GM23338 (cell line): Measurements from ENCODE around the gene CABLES2. TPM values are rescaled to one million over a fixed set of nuclear protein-coding genes. Genes with fewer than 3 reads are reported as not detected.

Experiments used
- ATAC-seq: fragments of 200-7000 bp; cut with Tn5 transposase; 3 replicates; pipeline ENCODE4 v1.9.1; 2020
- DNase-seq: peaks from one replicate; pipeline ENCODE4 v3.0.0-alpha.2; 2015; ENCODE audit warnings: low spot score
- H2AFZ ChIP-seq: fragments of 200-600 bp; sonication (generic); 2 replicates; pipeline ENCODE4 v1.8.0; 2016; ENCODE audit warnings: antibody characterized with exemption, mild to moderate bottlenecking, moderate library complexity
- H3F3A ChIP-seq: fragments of 200-600 bp; sonication (generic); replicated peaks from 2 replicates; pipeline ENCODE4 v1.8.0; 2017; ENCODE audit warnings: antibody characterized with exemption, mixed run types, low read depth
- H3K27ac ChIP-seq: fragments of 200-600 bp; sonication (generic); 2 replicates; pipeline ENCODE4 v1.6.1; 2016; ENCODE audit warnings: low read depth
- H3K27me3 ChIP-seq: fragments of 200-600 bp; sonication (generic); 2 replicates; pipeline ENCODE4 v1.8.0; 2016; ENCODE audit warnings: mild to moderate bottlenecking, mixed run types, moderate library complexity; ENCODE audit not compliant: insufficient read depth
- H3K36me3 ChIP-seq: fragments of 200-600 bp; sonication (generic); 2 replicates; pipeline ENCODE4 v1.8.0; 2016; ENCODE audit warnings: mild to moderate bottlenecking; ENCODE audit not compliant: insufficient read depth
- H3K4me1 ChIP-seq: fragments of 200-600 bp; sonication (generic); 2 replicates; pipeline ENCODE4 v1.8.0; 2016; ENCODE audit warnings: mild to moderate bottlenecking, moderate library complexity; ENCODE audit not compliant: insufficient read depth
- H3K4me2 ChIP-seq: fragments of 200-600 bp; sonication (generic); 2 replicates; pipeline ENCODE4 v1.7.1; 2017; ENCODE audit warnings: mixed run types
- H3K4me3 ChIP-seq: fragments of 200-600 bp; sonication (generic); 2 replicates; pipeline ENCODE4 v1.6.1; 2016; ENCODE audit warnings: mixed run types
- H3K79me2 ChIP-seq: fragments of 200-600 bp; sonication (generic); replicated peaks from 2 replicates; pipeline ENCODE4 v1.8.0; 2017; ENCODE audit warnings: mild to moderate bottlenecking; ENCODE audit not compliant: insufficient read depth
- H3K9me2 ChIP-seq: fragments of 200-600 bp; sonication (generic); 2 replicates; pipeline ENCODE4 v1.8.0; 2017; ENCODE audit not compliant: insufficient read depth
- H4K20me1 ChIP-seq: fragments of 200-600 bp; sonication (generic); replicated peaks from 2 replicates; pipeline ENCODE4 v1.8.0; 2017; ENCODE audit warnings: mild to moderate bottlenecking; ENCODE audit not compliant: insufficient read depth
- H3K27ac Mint-ChIP-seq: 2 replicates; pipeline ENCODE4 v1.8.0; 2020; ENCODE audit warnings: inconsistent platforms, mild to moderate bottlenecking, moderate library complexity, mixed read lengths
- H3K27me3 Mint-ChIP-seq: 3 replicates; pipeline ENCODE4 v1.8.0; 2022; ENCODE audit warnings: low read depth, mild to moderate bottlenecking, moderate library complexity, mixed read lengths, inconsistent platforms; ENCODE audit not compliant: insufficient read depth, poor library complexity
- H3K36me3 Mint-ChIP-seq: 3 replicates; pipeline ENCODE4 v1.8.0; 2021; ENCODE audit warnings: low read depth, mild to moderate bottlenecking, inconsistent platforms, moderate library complexity, mixed read lengths
- H3K4me1 Mint-ChIP-seq: 3 replicates; pipeline ENCODE4 v1.8.0; 2020; ENCODE audit warnings: mild to moderate bottlenecking, inconsistent platforms, mixed read lengths
- H3K4me3 Mint-ChIP-seq: 3 replicates; pipeline ENCODE4 v1.8.0; 2021; ENCODE audit warnings: moderate library complexity, mild to moderate bottlenecking, inconsistent platforms, mixed read lengths
- H3K9me3 Mint-ChIP-seq: 3 replicates; pipeline ENCODE4 v1.8.0; 2020; ENCODE audit warnings: moderate library complexity, mild to moderate bottlenecking, inconsistent platforms, mixed read lengths
- CREB1 ChIP-seq: fragments of 250-450 bp; sonication (Bioruptor Pico); IDR thresholded peaks from 2 replicates; pipeline ENCODE4 v1.5.0; 2020; ENCODE audit warnings: low read depth, mild to moderate bottlenecking, moderate library complexity
- CTCF ChIP-seq, 2 experiments: fragments of 200-600 bp in 1 of 2; sonication (generic) in 1 of 2; conservative IDR thresholded peaks; 2 replicates each; pipeline versions ENCODE4 v1.5.1 to v1.6.1; 2016 to 2017; ENCODE audit warnings: antibody characterized with exemption in 2 of 2, low read depth in 2 of 2, mild to moderate bottlenecking in 2 of 2, moderate library complexity in 1 of 2
- EZH2 ChIP-seq: fragments of 200-600 bp; sonication (generic); IDR thresholded peaks from one replicate; pipeline ENCODE4 v1.8.0; 2017; ENCODE audit warnings: antibody characterized with exemption, mild to moderate bottlenecking, low read depth; ENCODE audit not compliant: unreplicated experiment
- EZH2phosphoT487 ChIP-seq: fragments of 200-600 bp; sonication (generic); IDR thresholded peaks from one replicate; pipeline ENCODE4 v1.8.1; 2018; ENCODE audit warnings: antibody characterized with exemption; ENCODE audit not compliant: unreplicated experiment
- JUNB ChIP-seq: IDR thresholded peaks from one replicate; pipeline ENCODE4 v1.6.1; 2016; ENCODE audit warnings: antibody characterized with exemption; ENCODE audit not compliant: unreplicated experiment
- POLR2AphosphoS5 ChIP-seq: IDR thresholded peaks from 2 replicates; pipeline ENCODE4 v1.6.1; 2016; ENCODE audit warnings: antibody characterized with exemption, low read depth
- REST ChIP-seq: IDR thresholded peaks from one replicate; pipeline ENCODE4 v1.6.1; 2018; ENCODE audit warnings: antibody characterized with exemption; ENCODE audit not compliant: unreplicated experiment
- STAT1 ChIP-seq: IDR thresholded peaks from one replicate; pipeline ENCODE4 v1.6.1; 2016; ENCODE audit warnings: antibody characterized with exemption; ENCODE audit not compliant: unreplicated experiment
- ZNF114 ChIP-seq: fragments of 250-450 bp; sonication (Bioruptor Pico); IDR thresholded peaks from 2 replicates; pipeline ENCODE4 v1.5.0; 2020; ENCODE audit warnings: mild to moderate bottlenecking, moderate library complexity
- polyA plus RNA-seq: library from polyadenylated mRNA; unstranded; fragments of >200 nt; fragmentation: Nextera tagmentation; extraction: Ambion mirVana; gene quantifications from 2 replicates; pipeline ENCODE4 v1.2.1, GENCODE V29; 2016
- total RNA-seq: library from RNA; depleted of rRNA; stranded (reverse); fragments of >200 nt; shearing (Covaris generic); gene quantifications from 2 replicates; pipeline ENCODE4 v1.2.3, GENCODE V29; 2014
- TF ChIP-seq, protein P1 (sequence below): IDR thresholded peaks from 2 replicates; pipeline ENCODE4 v1.6.1; 2016; ENCODE audit warnings: antibody characterized with exemption

Gene CABLES2
- total and polyA plus RNA-seq, 2 experiments from 2014 or later, result 4.3 to 12.7 TPM

DNA sequence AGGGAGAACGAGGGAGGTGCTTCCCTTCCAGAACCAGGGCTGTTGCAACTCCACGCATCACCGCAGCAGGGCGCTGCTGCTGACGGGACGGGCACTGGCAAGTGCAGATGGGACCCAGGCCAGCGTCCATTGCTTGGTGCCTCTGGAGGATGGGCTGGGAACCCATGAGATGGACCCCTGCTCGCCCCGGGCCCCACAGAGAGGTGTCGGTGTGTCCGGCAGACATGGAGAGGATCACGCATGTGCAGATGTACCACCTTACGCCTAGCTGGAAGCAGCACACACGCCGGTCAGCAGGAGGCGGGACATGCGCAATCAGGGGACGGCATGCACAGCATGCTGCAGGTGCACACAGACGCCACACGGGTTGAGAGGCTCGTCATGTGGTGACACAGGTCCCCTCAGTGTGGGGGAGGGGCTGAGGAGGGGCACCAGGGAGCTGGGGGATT, 5.7 kb downstream of the CABLES2 start:
- peaks cover 4% of the 10 kb centered on the region; the same call in 2 of the 3 replicates for H3K9me3 Mint-ChIP-seq
- DNase-seq (peak; percentile 78), ATAC-seq (peak; percentile 64)
- H3K27ac Mint-ChIP-seq, result no peak overlapping the region
- no peak for TF ChIP-seq POLR2AphosphoS5
- TF ChIP-seq CTCF (conservative IDR thresholded peaks at IDR 0.05; ENCODE audit: low read depth in 2 of 2), result peak; percentile 60 to 75
- Histone ChIP-seq H3K4me3 (no peak overlapping the region), H2AFZ (no peak overlapping the region), H3K9me2 (no peaks in the 10 kb centered on the region), H3K27ac (no peak overlapping the region), H3K4me1 (no peaks in the 10 kb centered on the region; the same call in 1 of the 2 replicates), H4K20me1 (no peaks in the 10 kb centered on the region; the same call in none of the 2 replicates), H3K27me3 (no peaks in the 10 kb centered on the region), H3K36me3 (no peaks in the 10 kb centered on the region), H3K4me2 (no peak overlapping the region), H3F3A (no peaks in the 10 kb centered on the region), H3K79me2 (no peaks in the 10 kb centered on the region)
- peaks cover 7% of the 10 kb centered on the region for H3K27me3 Mint-ChIP-seq
- no peak overlapping the region for H3K4me3 Mint-ChIP-seq
- H3K36me3 Mint-ChIP-seq, result peaks cover 14% of the 10 kb centered on the region
- H3K4me1 Mint-ChIP-seq, result peaks cover 17% of the 10 kb centered on the region

DNA sequence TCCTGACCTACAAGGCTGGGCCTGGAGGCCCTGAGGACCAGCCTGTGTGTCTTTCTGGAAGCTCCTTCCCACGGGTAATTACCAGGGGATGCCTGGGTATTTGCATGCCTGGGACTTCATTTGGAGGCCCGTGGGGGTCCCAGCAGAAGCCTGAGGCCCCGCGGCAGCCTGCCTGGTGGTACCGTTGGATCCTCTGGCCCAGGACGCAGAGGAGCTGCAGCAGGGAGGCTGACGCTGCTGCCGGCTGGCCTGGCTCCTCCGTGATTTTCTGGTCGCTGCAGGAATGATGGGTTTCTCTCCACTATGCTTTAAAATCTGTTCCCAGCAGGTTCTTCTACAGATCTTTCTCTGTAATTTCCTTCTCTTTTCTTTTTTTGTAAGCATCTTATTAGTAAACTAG, 6.5 kb downstream of the CABLES2 start:
- Histone ChIP-seq H3K27me3 (no peaks in the 10 kb centered on the region), H3F3A (no peaks in the 10 kb centered on the region), H3K4me3 (no peak overlapping the region), H3K4me1 (no peaks in the 10 kb centered on the region), H4K20me1 (no peaks in the 10 kb centered on the region; the same call in none of the 2 replicates), H3K79me2 (no peaks in the 10 kb centered on the region), H3K36me3 (no peaks in the 10 kb centered on the region), H2AFZ (no peak overlapping the region), H3K9me2 (no peaks in the 10 kb centered on the region), H3K27ac (no peak overlapping the region), H3K4me2 (no peak overlapping the region)
- Mint-ChIP-seq H3K4me3 (no peak overlapping the region), H3K36me3 (peaks cover 14% of the 10 kb centered on the region), H3K27me3 (peaks cover 7% of the 10 kb centered on the region), H3K9me3 (peaks cover 4% of the 10 kb centered on the region; the same call in 2 of the 3 replicates), H3K27ac (no peak overlapping the region), H3K4me1 (peaks cover 11% of the 10 kb centered on the region)
- DNase-seq (no peak), ATAC-seq (no peak)
- no peak for TF ChIP-seq EZH2
- no peak for TF ChIP-seq POLR2AphosphoS5

DNA sequence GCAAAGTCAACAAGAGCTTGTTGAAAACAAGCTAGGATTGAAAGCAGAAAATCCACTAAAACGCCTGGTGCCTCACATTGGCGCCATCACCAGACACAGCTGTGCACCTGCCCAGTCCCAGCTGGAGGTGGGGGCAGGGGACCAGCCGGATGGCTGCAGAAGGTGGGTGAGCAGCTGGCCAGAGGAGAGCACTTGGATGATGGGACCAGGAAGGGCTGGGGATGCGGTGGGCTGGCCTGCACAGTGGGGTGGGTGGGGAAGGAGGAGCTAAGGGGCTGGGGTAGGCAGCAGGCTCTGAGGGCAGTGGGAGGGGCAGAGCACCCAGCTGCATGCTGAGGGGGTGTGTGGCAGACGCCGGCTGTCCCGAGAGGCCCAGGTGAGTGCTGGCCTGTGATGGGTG, 7.1 kb downstream of the CABLES2 start:
- peaks cover 14% of the 10 kb centered on the region for H3K36me3 Mint-ChIP-seq
- ATAC-seq (no peak), DNase-seq (no peak)
- no peak overlapping the region for H3K27ac Mint-ChIP-seq
- H3K27me3 Mint-ChIP-seq, result peaks cover 6% of the 10 kb centered on the region
- Histone ChIP-seq H3K9me2 (no peaks in the 10 kb centered on the region), H3K27me3 (no peaks in the 10 kb centered on the region), H2AFZ (no peak overlapping the region), H3K36me3 (no peaks in the 10 kb centered on the region), H3K4me2 (no peak overlapping the region), H3K27ac (no peak overlapping the region), H3K4me1 (no peaks in the 10 kb centered on the region), H3K79me2 (no peaks in the 10 kb centered on the region), H3K4me3 (no peak overlapping the region), H4K20me1 (no peaks in the 10 kb centered on the region; the same call in none of the 2 replicates), H3F3A (no peaks in the 10 kb centered on the region)
- H3K4me3 Mint-ChIP-seq, result no peak overlapping the region; the same call in 2 of the 3 replicates
- peaks cover 7% of the 10 kb centered on the region for H3K4me1 Mint-ChIP-seq
- H3K9me3 Mint-ChIP-seq, result peaks cover 4% of the 10 kb centered on the region; the same call in 2 of the 3 replicates
- TF ChIP-seq REST (no peak), EZH2phosphoT487 (no peak), EZH2 (no peak), STAT1 (no peak), ZNF114 (CRISPR knock-in tag) (no peak), POLR2AphosphoS5 (no peak), CTCF (conservative IDR thresholded peaks at IDR 0.05; ENCODE audit: low read depth in 2 of 2) (no peak), JUNB (no peak), CREB1 (CRISPR knock-in tag) (no peak)
- TF ChIP-seq, protein P1, sequence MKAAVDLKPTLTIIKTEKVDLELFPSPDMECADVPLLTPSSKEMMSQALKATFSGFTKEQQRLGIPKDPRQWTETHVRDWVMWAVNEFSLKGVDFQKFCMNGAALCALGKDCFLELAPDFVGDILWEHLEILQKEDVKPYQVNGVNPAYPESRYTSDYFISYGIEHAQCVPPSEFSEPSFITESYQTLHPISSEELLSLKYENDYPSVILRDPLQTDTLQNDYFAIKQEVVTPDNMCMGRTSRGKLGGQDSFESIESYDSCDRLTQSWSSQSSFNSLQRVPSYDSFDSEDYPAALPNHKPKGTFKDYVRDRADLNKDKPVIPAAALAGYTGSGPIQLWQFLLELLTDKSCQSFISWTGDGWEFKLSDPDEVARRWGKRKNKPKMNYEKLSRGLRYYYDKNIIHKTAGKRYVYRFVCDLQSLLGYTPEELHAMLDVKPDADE, result no peak
